IMR-90 (cell line): ENCODE measurements around the gene C14orf180. TPM values are rescaled to one million over a fixed set of nuclear protein-coding genes. Genes with fewer than 3 reads are reported as not detected.

Experiments
- ATAC-seq: fragments of 200-7000 bp; cut with Tn5 transposase; 2 replicates; pipeline ENCODE4 v1.9.1; 2020; ENCODE audit warnings: low read depth, mild to moderate bottlenecking, moderate library complexity
- BruUV-seq: library from RNA; stranded (reverse); fragments of 400-500 nt; replicated peaks from 2 replicates; lab custom pipeline; 2021; lab: Mats Ljungman, UMichigan
- CTCF ChIA-PET: fragments of 300-600 bp; formaldehyde crosslinking; extraction: SDS; loops from one replicate; lab custom pipeline; 2021; ENCODE audit warnings: antibody characterized with exemption; lab: Yijun Ruan, JAX
- POLR2A ChIA-PET: fragments of 300-600 bp; sonication (Branson Sonifier 250); formaldehyde crosslinking; loops from one replicate; lab custom pipeline; 2022; ENCODE audit warnings: antibody characterized with exemption; ENCODE audit not compliant: unreplicated experiment; lab: Charles Lee
- DNase-seq: peaks from one replicate; pipeline ENCODE4 v3.0.0; 2013
- H2AFZ ChIP-seq: replicated peaks from 2 replicates; pipeline ENCODE3; 2013; ENCODE audit warnings: low read length, mild to moderate bottlenecking; ENCODE audit not compliant: poor library complexity
- H2AK5ac ChIP-seq: 2 replicates; pipeline ENCODE4 v1.6.1; 2013; ENCODE audit warnings: low read depth, low read length, inconsistent platforms
- H2AK9ac ChIP-seq: replicated peaks from 2 replicates; pipeline ENCODE3; 2013; ENCODE audit warnings: mild to moderate bottlenecking, low read depth, low read length, moderate library complexity; ENCODE audit not compliant: poor library complexity
- H2BK120ac ChIP-seq: 2 replicates; pipeline ENCODE4 v1.6.1; 2013; ENCODE audit warnings: low read depth, low read length, inconsistent platforms
- H2BK15ac ChIP-seq: 3 replicates; pipeline ENCODE4 v1.6.1; 2013; ENCODE audit warnings: low read depth, low read length, inconsistent platforms
- H2BK20ac ChIP-seq: 2 replicates; pipeline ENCODE4 v1.6.1; 2013; ENCODE audit warnings: low read depth, mild to moderate bottlenecking, inconsistent platforms, low read length, moderate library complexity
- H2BK5ac ChIP-seq: 2 replicates; pipeline ENCODE4 v1.6.1; 2013; ENCODE audit warnings: mild to moderate bottlenecking, low read depth, low read length, inconsistent platforms; ENCODE audit not compliant: poor library complexity, severe bottlenecking
- H3K14ac ChIP-seq: replicated peaks from 2 replicates; pipeline ENCODE4 v1.6.1; 2013; ENCODE audit warnings: low read depth, low read length, inconsistent platforms
- H3K18ac ChIP-seq: 2 replicates; pipeline ENCODE4 v1.6.1; 2013; ENCODE audit warnings: low read depth, low read length, control low read depth
- H3K23ac ChIP-seq: 2 replicates; pipeline ENCODE4 v1.6.1; 2013; ENCODE audit warnings: low read depth, low read length, inconsistent platforms
- H3K27ac ChIP-seq: 2 replicates; pipeline ENCODE4 v1.5.1; 2013; ENCODE audit warnings: mild to moderate bottlenecking, control low read depth, low read length; ENCODE audit not compliant: insufficient read depth
- H3K27me3 ChIP-seq: 2 replicates; pipeline ENCODE4 v1.6.1; 2013; ENCODE audit warnings: low read length; ENCODE audit not compliant: control insufficient read depth, insufficient read depth
- H3K36me3 ChIP-seq: 2 replicates; pipeline ENCODE4 v1.6.1; 2013; ENCODE audit warnings: low read length, mixed read lengths; ENCODE audit not compliant: control insufficient read depth, insufficient read depth
- H3K4ac ChIP-seq: 2 replicates; pipeline ENCODE4 v1.6.1; 2013; ENCODE audit warnings: low read depth, low read length, inconsistent platforms
- H3K4me1 ChIP-seq: 2 replicates; pipeline ENCODE4 v1.6.1; 2013; ENCODE audit warnings: low read length, mixed read lengths; ENCODE audit not compliant: control insufficient read depth, insufficient read depth
- H3K4me2 ChIP-seq: 2 replicates; pipeline ENCODE4 v1.6.1; 2013; ENCODE audit warnings: low read depth, mild to moderate bottlenecking, control low read depth, low read length, moderate library complexity
- H3K4me3 ChIP-seq: 2 replicates; pipeline ENCODE4 v1.5.1; 2013; ENCODE audit warnings: low read depth, mild to moderate bottlenecking, control low read depth, low read length, moderate library complexity; ENCODE audit not compliant: insufficient read depth
- H3K56ac ChIP-seq: 2 replicates; pipeline ENCODE4 v1.6.1; 2013; ENCODE audit warnings: low read length, inconsistent platforms; ENCODE audit not compliant: insufficient read depth; ENCODE audit errors: extremely low read depth
- H3K79me1 ChIP-seq, 2 experiments: 2 replicates each; pipeline ENCODE4 v1.6.1; 2013; ENCODE audit warnings: low read length in 2 of 2, inconsistent platforms in 1 of 2, low read depth in 1 of 2
- H3K9ac ChIP-seq: 2 replicates; pipeline ENCODE4 v1.6.1; 2013; ENCODE audit warnings: low read depth, low read length, control low read depth
- H3K9me1 ChIP-seq: 2 replicates; pipeline ENCODE4 v1.6.1; 2013; ENCODE audit warnings: low read length, inconsistent platforms; ENCODE audit not compliant: insufficient read depth
- H3K9me3 ChIP-seq: 2 replicates; pipeline ENCODE4 v1.6.1; 2013; ENCODE audit warnings: low read length; ENCODE audit not compliant: control insufficient read depth, insufficient read depth
- H4K20me1 ChIP-seq: 2 replicates; pipeline ENCODE4 v1.6.1; 2013; ENCODE audit warnings: low read length, inconsistent platforms; ENCODE audit not compliant: insufficient read depth
- H4K5ac ChIP-seq: 2 replicates; pipeline ENCODE4 v1.6.1; 2013; ENCODE audit warnings: mild to moderate bottlenecking, low read depth, low read length, control low read depth
- H4K8ac ChIP-seq, 2 experiments: 2 replicates each; pipeline ENCODE4 v1.6.1; 2013; ENCODE audit warnings: low read depth in 2 of 2, low read length in 2 of 2, control low read depth in 1 of 2, inconsistent platforms in 1 of 2
- H4K91ac ChIP-seq: 2 replicates; pipeline ENCODE4 v1.6.1; 2013; ENCODE audit warnings: low read depth, low read length, inconsistent platforms; ENCODE audit not compliant: insufficient read depth
- BHLHE40 ChIP-seq: fragments of 150-350 bp; IDR thresholded peaks from 2 replicates; pipeline ENCODE4 v1.6.1; 2016; ENCODE audit warnings: mild to moderate bottlenecking, low read depth, low read length
- CEBPB ChIP-seq: IDR thresholded peaks from 2 replicates; pipeline ENCODE4 v1.6.1; 2012; ENCODE audit warnings: low read depth, low read length, improper control_type of control experiment
- CHD1 ChIP-seq: IDR thresholded peaks from 2 replicates; pipeline ENCODE4 v1.6.1; 2012; ENCODE audit warnings: low read depth, low read length, improper control_type of control experiment
- CTCF ChIP-seq: conservative IDR thresholded peaks from 2 replicates; pipeline ENCODE4 v1.5.1; 2012; ENCODE audit warnings: mild to moderate bottlenecking, low read depth, low read length, improper control_type of control experiment
- ELK1 ChIP-seq: fragments of 150-350 bp; IDR thresholded peaks from 2 replicates; pipeline ENCODE4 v1.6.1; 2016; ENCODE audit warnings: low read depth, mild to moderate bottlenecking, low read length, moderate library complexity, borderline replicate concordance
- FOS ChIP-seq: fragments of 150-350 bp; IDR thresholded peaks from 2 replicates; pipeline ENCODE4 v1.6.1; 2016; ENCODE audit warnings: low read depth, low read length
- MAFK ChIP-seq: IDR thresholded peaks from 2 replicates; pipeline ENCODE4 v1.6.1; 2012; ENCODE audit warnings: low read depth, low read length, improper control_type of control experiment
- MAZ ChIP-seq: IDR thresholded peaks from 2 replicates; pipeline ENCODE4 v1.6.1; 2012; ENCODE audit warnings: low read depth, mild to moderate bottlenecking, low read length, improper control_type of control experiment, moderate library complexity, borderline replicate concordance
- MXI1 ChIP-seq: IDR thresholded peaks from 2 replicates; pipeline ENCODE4 v1.6.1; 2012; ENCODE audit warnings: low read depth, mild to moderate bottlenecking, low read length, moderate library complexity, borderline replicate concordance
- NFE2L2 ChIP-seq: fragments of 150-350 bp; IDR thresholded peaks from 2 replicates; pipeline ENCODE4 v1.6.1; 2016; ENCODE audit warnings: low read depth, mild to moderate bottlenecking, low read length
- POLR2A ChIP-seq: IDR thresholded peaks from 2 replicates; pipeline ENCODE4 v1.6.1; 2012; ENCODE audit warnings: mild to moderate bottlenecking, low read depth, low read length
- RAD21 ChIP-seq: IDR thresholded peaks from 2 replicates; pipeline ENCODE4 v1.6.1; 2012; ENCODE audit warnings: low read length, improper control_type of control experiment
- RCOR1 ChIP-seq: IDR thresholded peaks from 2 replicates; pipeline ENCODE4 v1.6.1; 2012; ENCODE audit warnings: mild to moderate bottlenecking, low read length, improper control_type of control experiment; ENCODE audit not compliant: insufficient replicate concordance
- RFX5 ChIP-seq: IDR thresholded peaks from 2 replicates; pipeline ENCODE4 v1.8.0; 2012; ENCODE audit warnings: low read depth, mild to moderate bottlenecking, low read length, moderate library complexity
- SMC3 ChIP-seq: fragments of 150-350 bp; IDR thresholded peaks from 2 replicates; pipeline ENCODE4 v1.6.1; 2016; ENCODE audit warnings: low read depth, mild to moderate bottlenecking, antibody characterized with exemption, low read length, moderate library complexity
- WGBS, 2 experiments: methylation state at CpG; one replicate each; pipeline versions ENCODE4 v1.1.5 to v1.1.7; 2013; ENCODE audit warnings: missing lambda C conversion rate in 2 of 2; ENCODE audit not compliant: insufficient read length in 1 of 2; ENCODE audit errors: extremely low coverage in 2 of 2; 5-methylcytosine and 5-hydroxymethylcytosine counted together
- dilution Hi-C: fragments of 300-500 bp; cut with HindIII; formaldehyde crosslinking; loops from one replicate; pipeline ENCODE4 v1.14.3; 2018; ENCODE audit warnings: low sequenced_read_pairs; ENCODE audit not compliant: unreplicated experiment
- in situ Hi-C: fragments of 300-500 bp; cut with MboI; formaldehyde crosslinking; loops from 3 replicates; pipeline ENCODE4 v1.14.3; 2019; ENCODE audit warnings: low sequenced_read_pairs, inconsistent platforms, mixed read lengths
- intact Hi-C: fragments of 100-400 bp; cut with micrococcal nuclease; formaldehyde crosslinking; loops from 2 replicates; pipeline ENCODE4 v1.10.0; 2022
- polyA plus RNA-seq, 3 experiments: library from polyadenylated mRNA; depleted of rRNA; stranded (reverse); fragments of >200 nt; gene quantifications; 2 replicates each; pipeline ENCODE4 v1.2.3, GENCODE V29; 2012; ENCODE audit warnings: low replicate concordance in 1 of 3
- total RNA-seq: library from RNA; depleted of rRNA; stranded (reverse); fragments of >200 nt; gene quantifications from 2 replicates; pipeline ENCODE4 v1.2.3, GENCODE V29; 2012

C14orf180 gene
- total and polyA plus RNA-seq, 2 of the 4 experiments (the other 2 are of a cell fraction) = not detected

GRCh38 chr14:104550861-104551728 is 28.5 kb upstream of the C14orf180 start:
- H3K4me1 ChIP-seq = no peaks in the 10 kb centered on the region
- in situ Hi-C loops = loop anchor here (25.0 kb wide), 1 partner anchor 464 kb away; the partner anchor contains the start of gene ASPG
- CTCF ChIA-PET = no interaction called here
- TF ChIP-seq SMC3 (no peak), MXI1 (no peak), NFE2L2 (no peak), MAFK (no peak), RCOR1 (no peak), CHD1 (no peak), ELK1 (no peak), BHLHE40 (no peak), POLR2A (no peak), RFX5 (no peak), CTCF (no peak), RAD21 (no peak), FOS (no peak), MAZ (no peak), CEBPB (no peak)

More at GRCh38 chr14:104550861-104551728, 28.5 kb upstream of the C14orf180 start:
- H4K8ac ChIP-seq = no peak overlapping the region
- no peak overlapping the region for H2AK9ac ChIP-seq
- H3K9ac ChIP-seq = no peak overlapping the region
- no peak overlapping the region for H3K4me3 ChIP-seq
- H3K14ac ChIP-seq = no peak overlapping the region
- no peak overlapping the region for H3K18ac ChIP-seq
- H3K23ac ChIP-seq = no peak overlapping the region
- dilution Hi-C loops (no loop called here), intact Hi-C loops (no loop called here)
- no peak overlapping the region for H3K56ac ChIP-seq
- H4K5ac ChIP-seq = no peak overlapping the region
- no peaks in the 10 kb centered on the region for H4K20me1 ChIP-seq
- no peak for DNase-seq
- no peak overlapping the region for H3K4ac ChIP-seq
- no peaks in the 10 kb centered on the region for H3K36me3 ChIP-seq
- H2AK5ac ChIP-seq = no peak overlapping the region
- no peak overlapping the region for H2BK5ac ChIP-seq
- no peak overlapping the region for H3K27ac ChIP-seq
- no peak overlapping the region for H2BK15ac ChIP-seq
- no peaks in the 10 kb centered on the region for H3K9me1 ChIP-seq
- H3K27me3 ChIP-seq = peaks cover 8% of the 10 kb centered on the region; the same call in 1 of the 2 replicates
- WGBS, 2 experiments = 75% methylated on average over 4 of the region's 24 CpGs; no CpG with 5 or more reads in 1 of the 2 experiments
- no TSS peak for BruUV-seq
- ATAC-seq = no peak
- POLR2A ChIA-PET = no interaction called here
- H4K91ac ChIP-seq = no peak overlapping the region
- H3K9me3 ChIP-seq = no peaks in the 10 kb centered on the region
- H2AFZ ChIP-seq = no peak overlapping the region
- H3K4me2 ChIP-seq = no peak overlapping the region
- H2BK120ac ChIP-seq = no peak overlapping the region
- H3K79me1 ChIP-seq = no peaks in the 10 kb centered on the region
- no peak overlapping the region for H2BK20ac ChIP-seq
